Right kidney (tissue), 1 donor: ENCODE data around the gene ADAR.

Source experiments
- DNase-seq: peaks from one replicate; pipeline ENCODE4 v3.0.0-alpha.2; 2016

The ADAR gene

DNA sequence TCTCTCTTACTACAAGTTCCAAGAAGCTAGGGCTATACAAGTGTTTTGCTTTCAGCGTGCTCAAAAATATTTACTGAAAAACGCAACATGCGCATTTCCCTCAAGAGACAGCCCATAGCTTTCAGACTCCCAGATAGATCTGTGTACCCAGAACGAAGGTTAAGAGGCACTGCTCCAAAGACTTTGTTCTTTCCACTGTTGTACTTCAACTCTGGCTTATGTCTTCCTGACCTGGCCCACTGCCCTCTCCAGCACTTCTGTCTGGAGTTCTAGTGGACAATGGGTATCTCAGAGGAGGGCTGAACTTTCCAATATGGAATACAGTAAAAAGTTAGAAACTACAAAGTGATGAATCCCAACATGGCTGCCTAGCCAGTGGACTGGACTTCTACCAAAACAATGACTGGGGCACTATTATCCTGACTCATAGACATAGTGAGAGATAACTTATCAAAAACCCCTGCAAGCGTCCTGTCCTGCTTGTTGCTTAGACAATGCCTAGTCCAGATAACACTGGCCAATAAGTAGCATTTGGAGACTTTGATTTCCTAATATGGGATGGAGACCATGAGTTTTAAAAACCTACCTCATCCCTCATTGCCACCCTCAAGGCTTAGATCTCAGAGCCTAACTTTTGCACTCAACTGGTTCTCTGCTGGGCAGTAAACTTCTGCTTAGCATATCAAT lies 8.8 kb upstream of the ADAR start:
- DNase-seq = no peak

DNA sequence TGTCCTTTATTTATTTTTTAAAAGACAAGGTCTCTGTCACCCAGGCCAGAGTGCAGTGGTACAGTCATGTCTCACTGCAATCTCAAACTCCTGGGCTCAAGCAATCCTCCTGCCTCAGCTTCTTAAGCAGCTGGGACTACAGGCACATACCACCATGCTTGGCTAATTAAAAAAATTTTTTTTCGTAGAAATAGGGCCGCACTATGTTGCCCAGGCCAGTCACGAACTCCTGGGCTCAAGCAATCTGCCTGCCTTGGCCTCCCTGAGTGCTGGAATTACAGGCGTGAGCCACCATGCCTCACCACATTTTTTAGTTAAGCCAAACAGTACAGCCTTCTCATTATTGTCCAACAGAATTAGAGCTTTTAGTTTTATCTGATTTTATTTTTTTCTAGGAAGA lies 7.4 kb upstream of the ADAR start:
- no peak for DNase-seq

DNA sequence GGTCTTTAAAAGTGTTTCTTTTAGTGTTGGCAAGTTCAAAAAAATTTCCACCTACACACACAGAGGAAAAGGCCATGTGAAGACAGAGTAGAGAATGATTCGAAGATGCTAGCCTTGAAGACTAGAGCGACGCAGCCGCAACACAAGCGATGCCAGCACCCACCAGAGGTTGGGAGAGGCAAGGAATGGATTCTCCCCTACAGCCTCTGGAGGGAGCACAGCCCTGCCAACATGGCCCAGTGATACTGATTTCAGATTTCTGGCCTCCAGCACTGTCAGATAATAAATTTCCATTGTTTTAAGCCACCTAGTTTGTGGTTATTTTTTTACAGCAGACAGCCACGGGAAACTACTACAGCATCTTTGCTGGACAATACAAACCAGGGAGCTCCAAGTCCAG lies 6.9 kb upstream of the ADAR start:
- no peak for DNase-seq

DNA sequence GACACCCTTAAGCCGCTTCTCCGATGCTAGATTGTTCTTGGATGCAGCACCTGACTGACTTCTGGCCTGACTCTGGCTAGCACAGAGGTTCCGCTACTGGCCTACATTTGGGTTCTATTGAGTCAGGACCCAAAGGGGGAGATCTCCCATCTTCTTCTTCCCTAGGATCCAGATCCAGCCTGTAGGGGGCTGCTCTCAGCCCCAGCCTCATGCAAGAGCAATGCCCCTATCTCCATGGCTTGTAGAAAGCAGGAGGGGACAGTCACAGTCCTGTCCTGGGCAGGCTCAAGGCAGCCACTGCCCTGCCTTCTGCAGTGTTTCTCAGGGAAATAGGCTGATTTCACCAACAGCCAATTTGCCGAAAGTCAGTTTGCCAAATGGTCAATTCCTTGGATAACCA lies 6.3 kb upstream of the ADAR start:
- DNase-seq = no peak

DNA sequence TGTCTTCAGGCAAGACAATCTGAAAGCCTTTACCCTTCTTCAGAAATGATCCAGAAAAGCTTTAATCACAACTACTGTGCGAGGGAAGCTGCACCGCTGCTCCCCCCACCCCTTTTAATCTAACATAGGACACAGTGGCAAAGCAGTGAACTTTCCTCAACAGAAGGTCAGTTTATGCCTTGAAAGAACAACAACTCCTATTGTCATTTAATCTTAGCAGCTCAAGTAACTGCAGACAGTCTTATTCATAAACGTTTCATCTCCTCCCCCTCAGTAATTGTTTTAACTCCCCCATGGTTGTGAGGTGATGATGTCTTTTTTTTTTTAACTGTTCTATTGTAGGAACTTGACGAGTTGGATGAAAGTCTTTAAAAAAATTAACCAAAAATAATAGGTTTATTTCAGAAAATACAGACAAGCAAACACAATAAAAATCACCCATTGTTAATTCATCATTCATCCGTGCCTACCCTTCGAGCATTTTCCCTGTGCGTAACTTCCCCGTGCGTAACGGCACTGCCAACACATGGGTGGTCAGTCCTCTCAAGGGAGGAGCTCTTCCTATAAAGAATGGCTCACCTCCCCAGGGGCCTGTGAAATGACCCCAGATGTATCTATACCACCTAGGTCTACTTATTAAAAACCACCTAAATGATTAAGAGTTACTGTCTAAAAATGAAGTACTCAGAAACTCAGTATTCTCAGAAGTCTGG lies 3.3 kb upstream of the ADAR start:
- peak; percentile 11 for DNase-seq

DNA sequence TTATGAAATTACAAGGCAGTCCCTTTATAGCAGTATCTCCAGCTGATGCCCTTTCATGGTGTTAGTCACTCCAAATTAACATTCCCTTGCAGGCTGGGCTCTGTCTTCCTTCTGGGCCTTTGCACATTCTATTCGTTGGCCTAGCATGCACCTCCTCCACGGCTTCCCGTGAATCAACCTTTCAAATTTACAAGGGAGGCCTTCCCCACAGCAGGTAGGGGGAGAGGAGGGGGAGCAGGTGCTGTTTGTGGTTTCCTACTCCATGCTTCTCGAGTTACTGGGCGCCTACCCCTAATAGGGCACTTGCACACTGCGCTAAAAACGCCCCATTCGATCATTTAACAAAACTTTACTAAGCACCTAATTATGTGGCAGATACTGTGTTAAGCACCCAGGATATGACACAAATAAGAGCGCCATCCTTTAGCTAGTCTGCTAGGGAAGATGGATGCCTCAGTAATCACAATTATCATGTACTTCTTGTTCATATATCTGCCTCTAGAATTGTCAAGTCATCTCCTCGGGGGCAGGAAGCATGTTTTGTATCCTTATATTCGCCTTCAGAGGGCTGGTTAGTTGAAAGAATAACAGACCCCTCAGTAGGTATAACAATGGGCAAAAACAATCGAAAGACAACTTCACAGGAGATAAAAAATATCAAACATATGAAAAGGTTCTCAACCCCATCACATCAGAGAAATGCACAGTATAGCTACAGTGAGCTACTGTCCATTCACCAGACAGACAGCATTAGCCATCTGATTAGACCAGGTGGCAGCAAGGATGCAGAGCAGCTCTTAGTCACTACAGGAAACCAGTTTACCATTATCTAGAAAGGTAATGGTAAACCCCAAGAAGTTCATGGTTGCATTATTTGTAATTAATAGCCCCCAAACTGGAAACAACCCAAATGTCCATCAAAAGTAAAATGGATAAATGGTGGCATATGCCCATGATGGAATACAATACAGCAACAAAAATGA lies 1.7 kb upstream of the ADAR start:
- peak; percentile 2 for DNase-seq

DNA sequence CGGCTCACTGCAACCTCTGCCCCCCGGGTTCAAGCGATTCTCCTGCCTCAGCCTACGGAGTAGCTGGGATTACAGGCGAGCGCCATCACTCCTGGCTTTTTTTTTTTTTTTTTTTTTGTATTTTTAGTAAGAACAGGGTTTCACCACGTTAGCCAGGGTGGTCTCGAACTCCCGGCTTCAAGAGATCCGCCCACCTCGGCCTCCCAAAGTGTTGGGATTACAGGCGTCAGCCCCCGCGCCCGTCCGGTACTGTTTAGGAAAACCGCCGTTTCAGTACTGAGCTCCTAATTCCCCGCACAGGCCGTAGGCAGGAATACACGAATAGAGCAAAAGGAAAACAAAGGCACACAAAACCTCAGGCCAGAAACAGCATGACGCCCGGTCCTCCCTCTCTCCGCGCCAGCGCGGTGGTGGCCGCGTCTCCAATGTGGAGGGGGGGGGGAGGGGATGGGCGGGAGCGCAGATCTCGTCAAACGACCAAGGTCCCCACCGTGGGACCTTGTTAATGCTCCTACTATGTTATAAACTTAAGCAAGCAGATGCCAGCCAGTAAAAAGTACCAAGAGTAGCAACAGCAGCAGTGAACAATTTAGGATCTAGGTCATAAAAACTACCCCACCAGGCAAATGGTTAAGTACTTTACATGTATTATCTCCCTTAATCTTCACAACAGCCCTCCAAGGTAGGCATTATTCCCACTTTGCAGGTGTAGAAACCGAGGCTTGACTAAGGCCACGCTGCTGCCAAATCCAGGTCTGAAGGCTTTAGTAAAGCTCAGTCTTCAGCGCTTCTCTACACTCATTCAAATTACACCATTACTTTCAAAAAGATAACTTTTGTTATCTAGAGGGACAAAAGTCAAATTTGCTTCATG lies 648 bp upstream of the ADAR start:
- DNase-seq = peak; percentile 72

DNA sequence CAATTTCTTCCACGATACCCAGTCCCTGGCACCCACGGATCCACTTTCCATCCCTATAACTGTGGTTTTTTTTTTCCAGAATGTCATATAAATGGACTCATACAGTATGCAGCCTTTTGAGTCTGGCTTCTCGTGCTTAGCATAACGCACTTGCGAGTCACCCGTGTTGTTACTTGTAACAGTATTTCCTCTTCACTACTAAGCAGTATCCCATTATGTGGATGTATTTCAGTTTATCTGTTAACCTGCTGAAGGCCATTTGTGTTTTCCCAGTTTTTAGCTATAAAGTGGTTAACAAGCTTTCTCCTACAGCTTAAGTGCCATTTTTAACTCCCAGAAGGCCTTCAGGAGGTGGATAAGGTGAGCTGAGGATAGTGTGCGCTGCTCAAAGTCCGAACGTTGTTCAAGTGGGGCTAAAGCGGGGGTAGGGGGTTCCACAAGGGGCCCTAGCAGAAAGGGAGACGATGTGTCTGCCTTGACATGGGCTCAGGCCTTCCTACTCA lies 829 bp downstream of the ADAR start:
- DNase-seq = no peak

DNA sequence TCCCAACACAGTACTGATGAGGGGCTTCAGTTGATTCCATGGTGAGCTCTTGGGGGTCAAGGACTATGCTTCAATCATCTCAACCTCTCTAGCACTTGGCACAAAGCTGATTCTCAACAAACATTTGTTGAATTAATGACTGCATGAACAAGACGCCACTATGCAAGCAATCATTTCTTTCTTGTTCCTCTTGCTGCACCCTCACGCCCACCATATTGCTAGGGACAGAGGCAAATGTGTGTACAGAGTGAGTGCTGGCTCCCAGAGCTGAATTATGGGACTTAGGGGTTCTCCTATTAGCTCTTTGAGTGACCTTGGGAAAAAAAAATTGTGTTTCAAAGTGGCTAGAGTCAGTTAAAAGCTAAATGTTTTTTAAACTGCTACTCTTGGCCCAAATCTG lies 2.5 kb downstream of the ADAR start:
- DNase-seq = no peak

DNA sequence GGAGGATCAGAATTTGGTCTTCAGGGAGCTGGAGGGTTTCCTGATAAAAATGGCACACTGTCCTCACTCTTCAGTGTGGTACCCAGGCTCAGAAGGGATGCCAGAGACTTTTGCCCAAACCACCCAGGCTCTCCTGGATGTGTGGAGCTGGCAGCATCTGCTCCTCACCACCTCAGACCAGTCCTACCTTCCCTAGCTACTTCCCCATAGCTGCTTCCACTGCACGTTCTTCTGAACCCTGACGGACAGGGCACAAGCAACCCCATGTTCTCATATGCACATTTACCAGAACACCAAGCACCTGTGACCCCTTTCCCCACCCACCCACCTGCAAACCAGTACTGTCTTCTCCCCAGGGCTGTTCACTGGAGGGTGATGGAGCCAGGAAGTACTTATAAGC lies 4.7 kb downstream of the ADAR start:
- no peak for DNase-seq

DNA sequence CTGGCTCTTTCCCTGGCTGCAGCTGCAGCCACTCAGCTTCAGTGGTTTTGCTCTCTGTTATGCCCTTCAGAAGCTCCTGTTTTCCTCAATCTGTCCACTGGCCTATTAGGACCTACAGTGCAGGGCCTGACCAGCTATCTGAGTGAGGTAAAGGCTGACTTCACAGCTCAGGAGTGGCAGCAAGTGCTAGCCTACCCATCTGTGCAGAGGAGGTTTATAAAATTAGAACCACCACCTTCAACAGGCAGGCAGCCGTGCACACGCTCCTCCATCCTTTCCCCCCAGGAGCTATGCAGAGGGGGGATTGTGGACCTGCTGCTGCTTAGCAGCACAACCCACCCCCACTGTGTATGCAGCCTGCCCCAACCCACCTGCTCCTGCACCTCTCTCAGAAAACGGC lies 8.3 kb downstream of the ADAR start:
- DNase-seq = no peak

DNA sequence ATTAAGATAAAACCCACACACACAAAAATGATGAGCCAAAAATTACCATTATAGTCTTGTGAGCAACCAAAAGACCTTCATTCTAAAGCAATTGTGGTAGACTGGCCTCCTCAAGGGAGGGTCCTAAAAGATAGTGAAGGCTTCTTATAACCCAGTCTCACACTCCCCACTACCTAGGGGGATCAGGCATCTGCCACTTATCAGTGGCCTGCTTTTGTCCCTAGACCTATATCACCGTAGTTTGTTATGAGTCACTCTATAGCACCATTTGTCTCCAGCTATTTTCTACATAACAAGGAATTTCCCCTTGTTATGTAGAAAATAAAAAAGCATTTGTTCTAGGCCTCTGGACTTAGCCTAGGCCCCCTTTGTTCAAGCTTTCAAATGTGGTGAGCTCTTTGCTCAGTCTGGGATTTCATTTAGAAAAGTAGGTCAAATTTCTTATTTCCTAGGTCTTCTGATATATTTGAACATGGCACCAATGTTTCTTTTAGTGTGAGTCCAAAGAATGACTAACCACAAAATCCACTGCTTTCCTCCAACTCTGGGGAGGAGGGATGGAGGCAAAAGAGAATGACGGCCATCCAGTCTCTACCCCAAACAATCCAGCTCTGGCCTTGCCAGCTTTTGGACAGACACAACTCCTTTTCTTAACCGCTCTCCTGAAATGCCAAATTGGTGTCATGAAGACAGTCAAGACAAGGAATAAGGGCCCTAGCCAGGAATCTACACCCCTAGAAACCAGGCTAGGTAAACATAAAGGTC lies 8.9 kb downstream of the ADAR start:
- DNase-seq = no peak

DNA sequence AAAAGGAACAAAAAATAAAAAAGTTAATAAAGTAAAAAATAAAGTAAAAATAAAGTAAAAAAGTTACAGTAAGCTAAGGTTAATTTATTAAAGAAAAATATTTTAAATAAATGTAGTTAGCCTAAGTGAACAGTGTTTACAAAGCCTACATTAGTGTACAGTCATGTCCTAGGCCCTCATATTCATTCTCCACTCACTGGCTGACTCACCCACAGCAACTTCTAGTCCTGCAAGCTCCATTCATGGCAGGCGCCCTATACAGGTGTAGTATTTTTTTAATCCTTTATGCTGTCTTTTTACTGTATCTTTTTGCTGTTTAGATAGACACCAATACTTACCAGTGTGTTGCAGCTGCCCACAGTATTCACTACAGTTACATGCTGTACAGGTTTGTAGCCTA lies 12.4 kb downstream of the ADAR start:
- no peak for DNase-seq

DNA sequence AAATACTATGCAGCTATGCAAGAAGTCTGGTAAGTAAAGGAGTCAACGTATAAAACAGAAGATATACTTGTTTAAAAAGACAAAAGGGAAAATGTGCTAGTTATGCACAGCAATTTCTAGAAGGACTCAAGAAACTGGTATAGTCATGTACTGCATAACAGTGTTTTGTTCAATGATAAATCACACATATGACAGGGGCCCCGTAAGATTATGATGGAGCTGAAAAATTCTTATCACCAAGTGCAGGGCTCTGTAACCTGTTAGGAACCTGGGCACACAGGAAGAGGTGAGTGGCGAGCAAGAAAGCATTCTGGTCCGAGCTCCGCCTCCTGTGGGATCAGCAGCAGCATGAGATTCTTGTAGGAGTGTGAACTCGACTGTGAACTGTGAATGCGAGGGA lies 13.2 kb downstream of the ADAR start:
- DNase-seq = no peak

DNA sequence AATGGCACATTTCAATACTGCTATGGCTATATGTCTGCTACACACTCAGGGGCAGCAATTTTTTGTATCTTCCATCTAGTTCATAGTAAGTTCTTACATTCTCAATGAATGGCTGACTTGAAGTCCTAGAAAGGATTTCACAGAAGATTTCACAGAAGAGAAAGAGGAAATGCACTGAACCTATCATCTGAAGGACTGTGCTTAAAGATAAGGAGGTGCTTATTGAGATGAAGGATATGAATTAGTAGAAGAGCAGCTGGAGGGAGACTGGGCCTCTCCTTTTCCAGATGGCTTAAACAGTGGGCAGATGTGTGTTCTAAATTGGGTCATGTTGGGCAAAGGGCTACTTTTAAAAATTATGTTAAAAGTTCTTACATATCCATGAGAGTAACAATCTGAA lies 14.6 kb downstream of the ADAR start:
- DNase-seq = no peak

DNA sequence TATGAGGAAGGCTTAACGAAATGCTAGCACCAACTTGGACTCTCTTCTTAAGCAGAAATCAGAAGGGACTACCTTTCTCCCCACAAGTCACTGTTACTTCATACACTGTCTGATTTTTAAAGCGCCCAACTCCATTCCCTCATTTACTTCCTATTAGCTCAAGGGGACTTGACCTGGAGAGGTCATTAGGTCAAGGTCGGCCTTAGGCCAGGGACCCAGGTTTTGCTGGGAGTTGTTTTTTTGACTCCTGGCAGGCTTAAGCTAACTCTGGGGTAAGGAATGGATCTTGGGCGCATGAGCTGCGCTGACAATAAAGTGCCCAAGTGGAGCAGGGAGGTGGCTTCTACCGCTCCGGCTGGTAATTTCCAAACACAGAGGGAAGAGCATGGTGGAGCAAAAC lies 16.8 kb downstream of the ADAR start:
- DNase-seq = no peak

DNA sequence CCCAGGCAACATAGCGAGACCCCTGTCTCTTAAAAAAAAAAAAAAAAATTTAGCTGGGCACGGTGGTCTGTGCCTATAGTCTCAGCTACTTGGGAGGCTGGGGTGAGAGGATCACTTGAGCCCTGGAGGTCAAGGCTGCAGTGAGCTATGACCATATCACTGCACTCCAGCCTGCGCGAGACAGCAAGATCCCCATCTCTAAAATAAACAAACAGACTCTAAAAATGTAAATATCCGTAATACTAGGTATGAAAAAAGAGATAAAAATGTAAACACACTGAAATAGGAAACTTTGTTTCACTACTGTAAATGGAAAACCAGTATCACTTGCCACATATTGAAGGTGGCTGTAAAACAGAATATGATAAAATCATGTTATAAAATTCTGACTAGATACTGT lies 17.2 kb downstream of the ADAR start:
- DNase-seq = no peak

DNA sequence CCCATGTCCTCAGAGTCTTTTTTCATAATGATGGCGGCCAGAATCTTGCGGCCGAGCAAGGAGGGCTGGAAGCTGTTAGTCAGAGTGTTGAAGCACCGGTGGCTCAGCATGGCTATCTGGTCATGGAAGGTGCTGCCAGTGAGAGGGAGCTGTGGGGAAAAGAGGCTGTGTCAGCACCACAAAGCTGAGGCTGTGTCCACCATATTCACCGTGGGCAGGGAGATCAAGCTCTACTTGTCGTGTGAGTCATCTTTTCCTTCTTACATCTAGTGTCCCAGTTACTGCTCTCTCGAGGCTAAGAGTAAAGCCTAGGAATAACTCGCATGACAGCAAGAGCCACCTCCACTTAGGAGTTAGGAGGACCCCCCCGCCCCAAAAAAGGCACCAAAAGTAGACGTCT lies 18.2 kb downstream of the ADAR start:
- no peak for DNase-seq

DNA sequence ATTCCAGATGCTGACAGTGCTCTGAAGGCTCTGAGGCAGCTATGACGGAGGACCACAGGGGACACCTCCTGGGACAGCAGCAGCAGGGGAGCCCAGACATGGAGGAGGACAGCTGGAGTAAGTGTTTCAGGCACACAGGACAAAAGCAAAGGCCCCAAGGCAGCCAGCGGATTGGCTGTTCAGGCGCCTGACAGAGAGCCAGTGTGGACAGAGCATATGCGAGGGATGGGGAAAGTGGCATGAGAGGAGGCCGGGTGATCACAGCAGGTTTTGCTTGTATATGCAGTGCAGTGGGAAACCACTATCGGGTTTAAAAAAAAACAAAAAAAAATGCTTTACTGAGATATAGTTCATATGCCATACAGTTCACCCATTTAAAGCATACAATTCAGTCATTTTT lies 21.3 kb downstream of the ADAR start:
- no peak for DNase-seq

DNA sequence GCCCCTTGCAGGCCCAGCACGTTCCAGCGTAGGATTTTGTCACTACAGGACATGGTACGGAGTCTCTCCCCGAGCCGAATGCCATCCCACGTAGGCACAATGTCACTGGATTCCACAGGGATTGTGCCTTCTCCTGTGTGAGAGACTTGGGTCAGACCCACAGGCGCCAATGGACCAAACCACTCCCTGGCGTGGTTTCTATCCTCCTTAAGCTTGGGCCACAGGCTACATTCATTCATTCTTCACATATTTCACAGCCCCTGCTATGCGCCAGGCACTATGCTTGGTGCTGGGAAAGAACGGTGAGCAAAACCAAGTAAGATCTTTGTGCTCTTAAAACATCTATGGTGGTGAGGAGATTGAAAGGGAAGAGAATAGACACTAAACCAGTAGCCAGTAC lies 21.8 kb downstream of the ADAR start:
- DNase-seq = no peak
